LoVo (cell line): ENCODE measurements around the gene PNPO.
"Not testable (repeated sequence)": the region's sequence is repeated elsewhere in the genome, so short reads cannot be mapped to it uniquely, and the experiment has no call there.

Experiments
- DNase-seq: peaks from one replicate; pipeline ENCODE4 v3.0.0-alpha.2; 2016; ENCODE audit warnings: low spot score

The PNPO gene

GRCh38 chr17:47918006-47918405, 23.4 kb upstream of the PNPO start:
- DNase-seq, result no peak

- no peak for DNase-seq
Measured at GRCh38 chr17:47918991-47919390, 22.4 kb upstream of the PNPO start.

DNA sequence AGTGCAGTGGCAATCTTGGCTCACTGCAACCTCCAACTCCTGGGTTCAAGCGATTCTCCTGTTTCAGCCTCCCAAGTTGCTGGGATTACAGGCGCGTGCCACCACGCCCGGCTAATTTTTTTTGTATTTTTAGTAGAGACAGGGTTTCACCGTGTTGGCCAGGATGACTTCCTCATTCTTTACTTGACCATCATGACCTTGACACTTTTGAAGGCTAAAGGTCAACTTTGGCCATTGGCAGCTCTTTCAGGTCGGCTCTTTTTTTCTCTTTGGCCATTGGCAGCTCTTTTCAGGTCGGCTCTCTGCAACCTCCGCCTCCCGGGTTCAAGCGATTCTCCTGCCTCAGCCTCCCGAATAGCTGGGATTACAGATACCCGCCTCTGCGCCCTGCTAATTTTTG, 21.5 kb upstream of the PNPO start:
- DNase-seq, result not testable (repeated sequence)

- DNase-seq, result no peak
Measured at GRCh38 chr17:47924785-47925677, 16.3 kb upstream of the PNPO start.

DNA sequence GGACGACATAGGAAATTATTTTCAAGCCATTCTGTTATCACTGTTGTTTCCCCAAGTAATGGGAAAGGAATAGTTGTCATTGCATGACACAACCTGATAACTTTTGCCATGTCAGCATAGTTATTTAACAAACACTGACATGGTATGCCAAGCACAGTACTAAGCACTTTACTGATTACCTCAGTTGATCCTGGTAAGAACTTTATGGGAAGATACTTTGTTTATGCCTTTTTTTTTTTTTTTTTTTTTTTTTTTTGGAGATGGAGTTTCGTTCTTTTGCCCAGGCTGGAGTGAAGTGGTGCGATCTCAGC, 15.7 kb upstream of the PNPO start:
- no peak for DNase-seq

- no peak for DNase-seq
Measured at GRCh38 chr17:47927821-47928400, 13.5 kb upstream of the PNPO start.

DNA sequence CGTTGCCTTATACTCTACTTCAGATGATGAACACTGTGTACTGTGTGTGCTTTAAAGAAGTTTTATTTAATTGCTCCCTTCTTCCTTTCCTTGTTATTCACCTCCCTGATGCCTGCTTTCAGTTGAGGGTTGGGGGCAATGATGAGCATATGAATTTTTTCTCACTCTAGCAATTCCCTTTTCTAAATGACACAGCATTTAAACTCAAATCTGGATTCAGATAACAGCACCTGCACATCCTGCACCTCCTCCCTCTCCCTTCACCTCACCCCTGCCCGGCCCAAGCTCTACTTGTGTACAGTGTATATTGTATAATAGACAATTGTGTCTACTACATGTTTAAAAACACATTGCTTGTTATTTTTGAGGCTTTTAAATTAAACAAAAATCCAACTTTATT, 13.0 kb upstream of the PNPO start:
- DNase-seq, result no peak

DNA sequence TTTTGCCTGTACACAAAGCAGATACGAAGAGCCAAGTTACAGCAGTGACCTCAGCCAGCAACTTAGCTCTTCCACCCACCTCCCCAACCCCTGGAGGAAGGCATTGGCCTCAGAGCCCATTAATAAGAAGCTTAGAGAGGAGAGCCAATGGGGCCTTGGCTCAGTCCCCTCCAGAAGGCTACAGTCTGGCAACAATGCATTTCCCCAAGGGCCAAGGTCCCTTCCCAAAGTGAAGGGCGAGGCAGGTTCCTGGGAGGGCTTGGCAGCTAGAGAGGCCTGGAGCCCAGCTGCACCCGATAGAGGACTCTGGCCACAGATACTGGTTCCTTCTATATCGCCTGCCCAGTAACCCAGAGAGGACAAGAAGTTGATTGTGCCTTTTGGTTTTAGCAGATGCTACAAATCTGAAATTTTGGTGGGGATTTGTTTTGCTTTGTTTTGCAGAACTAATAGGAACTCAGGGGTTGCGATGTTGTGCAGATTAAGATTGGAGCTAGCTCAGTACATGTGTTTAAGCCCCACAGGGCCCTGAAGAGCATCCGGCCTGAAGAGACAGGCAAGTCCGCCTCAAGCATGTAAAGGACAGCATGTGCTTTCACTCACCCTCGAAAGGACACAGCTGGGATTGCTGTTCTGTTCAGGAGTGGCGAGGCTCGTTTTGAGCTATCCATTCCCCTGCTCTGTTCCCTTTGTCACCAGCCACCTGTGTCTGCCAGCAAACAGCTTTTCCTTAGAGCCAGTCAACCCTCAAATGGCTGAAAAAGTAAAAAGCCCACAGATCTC, 12.0 kb upstream of the PNPO start:
- DNase-seq, result no peak

- DNase-seq, result no peak
Measured at GRCh38 chr17:47931848-47932247, 9.5 kb upstream of the PNPO start.

DNA sequence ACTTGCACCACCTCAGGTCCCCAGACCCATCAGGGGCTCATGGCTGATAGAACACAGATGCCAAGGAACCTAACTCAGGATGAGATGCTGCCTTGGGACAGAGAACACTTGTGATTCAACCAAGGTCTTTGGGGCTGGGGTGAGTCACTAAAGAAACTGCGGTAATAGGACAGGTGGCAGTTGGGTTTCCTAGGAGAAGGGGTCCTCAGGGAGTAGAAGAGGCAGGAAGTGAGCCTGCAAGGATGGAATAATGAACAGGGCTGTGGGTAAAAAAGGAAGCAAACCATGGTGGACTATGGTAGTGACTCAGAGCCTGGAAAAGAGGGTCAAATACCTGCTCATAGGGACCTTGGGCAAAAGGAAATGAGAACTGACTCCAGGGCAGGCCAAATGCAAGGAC, 6.5 kb upstream of the PNPO start:
- no peak for DNase-seq

DNA sequence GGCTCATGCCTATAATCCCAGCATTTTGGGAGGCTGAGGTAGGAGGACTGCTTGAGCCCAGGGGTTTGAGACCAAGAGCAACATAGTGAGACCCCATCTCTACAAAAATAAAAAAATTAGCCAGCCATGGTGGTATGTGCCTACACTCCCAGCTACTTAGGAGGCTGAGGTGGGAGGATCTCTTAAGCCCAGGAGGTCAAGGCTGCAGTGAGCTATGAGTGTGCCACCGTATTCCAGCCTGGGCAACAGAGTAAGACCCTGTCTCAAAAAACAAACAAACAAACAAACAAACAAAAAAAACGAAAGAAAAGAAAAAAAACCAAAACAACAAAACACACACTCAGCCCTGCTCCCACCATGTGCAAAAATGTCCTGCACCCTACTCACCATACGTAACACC, 5.9 kb upstream of the PNPO start:
- DNase-seq, result not testable (repeated sequence)

GRCh38 chr17:47935961-47936360, 5.4 kb upstream of the PNPO start:
- peak; percentile 98 for DNase-seq

GRCh38 chr17:47937941-47938340, 3.4 kb upstream of the PNPO start:
- DNase-seq, result no peak

DNA sequence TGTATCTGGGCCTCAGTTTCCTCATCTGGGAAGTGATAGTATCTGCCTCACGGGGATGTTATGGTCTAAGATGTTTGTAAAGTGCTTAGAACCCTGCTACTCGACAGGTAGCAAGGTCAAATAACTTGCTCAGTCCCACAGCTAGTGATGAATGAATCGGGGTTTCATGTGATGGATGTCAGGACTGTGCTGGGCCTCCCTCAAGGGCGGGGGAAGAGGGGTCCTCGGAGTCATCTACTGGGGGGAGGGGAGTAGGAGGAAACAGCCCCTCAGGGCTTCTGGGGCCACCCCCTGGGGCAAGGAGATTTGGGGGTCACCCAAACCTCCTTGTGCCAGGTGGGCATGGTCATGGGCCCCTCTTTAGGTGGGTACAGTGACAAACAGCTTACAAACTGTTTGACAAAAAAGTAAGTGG, 732 bp downstream of the PNPO start:
- no peak for DNase-seq

DNA sequence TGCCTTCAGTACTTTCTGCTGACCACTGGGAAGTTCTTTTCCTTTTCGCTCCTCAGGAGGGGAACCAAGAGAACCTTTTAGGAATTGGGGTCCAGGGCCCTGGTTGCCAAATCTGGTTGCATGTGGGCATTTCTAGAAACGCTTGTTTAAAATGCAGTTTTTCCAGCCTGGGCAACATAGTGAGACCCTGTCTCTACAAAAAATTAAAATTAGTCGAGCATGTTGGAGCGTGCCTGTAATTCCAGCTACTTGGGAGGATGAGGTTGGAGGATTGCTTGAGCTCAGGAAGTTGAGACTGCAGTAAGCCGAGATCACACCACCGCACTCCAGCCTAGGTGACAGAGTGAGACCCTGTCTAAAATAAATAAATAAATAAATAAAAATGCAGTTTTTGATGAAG, 1.2 kb downstream of the PNPO start:
- no peak for DNase-seq

DNA sequence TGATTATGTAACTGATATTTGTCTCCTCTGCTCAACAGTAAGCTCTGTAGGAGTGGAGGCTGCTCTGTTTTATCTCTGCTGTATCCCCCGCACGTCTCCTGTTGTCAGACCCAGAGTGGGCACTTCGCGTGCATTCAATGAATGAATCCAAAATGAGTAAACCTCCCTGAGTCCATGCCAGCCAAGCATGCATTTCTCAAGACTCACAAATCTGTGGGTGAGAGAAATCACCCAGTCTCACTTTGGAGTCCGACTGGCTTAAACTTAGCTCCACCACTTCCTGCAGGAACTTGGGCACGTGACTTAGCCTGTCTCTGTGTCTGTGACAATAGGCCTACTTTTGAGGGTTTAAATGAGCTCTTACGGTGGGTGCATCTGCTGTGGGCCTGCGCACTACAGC, 3.7 kb downstream of the PNPO start:
- DNase-seq, result no peak

GRCh38 chr17:47945529-47946508, 4.4 kb downstream of the PNPO start:
- no peak for DNase-seq

- no peak for DNase-seq
Measured at GRCh38 chr17:47946516-47946915, 5.1 kb downstream of the PNPO start.

GRCh38 chr17:47946929-47947397, 5.6 kb downstream of the PNPO start:
- DNase-seq, result peak; percentile 87

DNA sequence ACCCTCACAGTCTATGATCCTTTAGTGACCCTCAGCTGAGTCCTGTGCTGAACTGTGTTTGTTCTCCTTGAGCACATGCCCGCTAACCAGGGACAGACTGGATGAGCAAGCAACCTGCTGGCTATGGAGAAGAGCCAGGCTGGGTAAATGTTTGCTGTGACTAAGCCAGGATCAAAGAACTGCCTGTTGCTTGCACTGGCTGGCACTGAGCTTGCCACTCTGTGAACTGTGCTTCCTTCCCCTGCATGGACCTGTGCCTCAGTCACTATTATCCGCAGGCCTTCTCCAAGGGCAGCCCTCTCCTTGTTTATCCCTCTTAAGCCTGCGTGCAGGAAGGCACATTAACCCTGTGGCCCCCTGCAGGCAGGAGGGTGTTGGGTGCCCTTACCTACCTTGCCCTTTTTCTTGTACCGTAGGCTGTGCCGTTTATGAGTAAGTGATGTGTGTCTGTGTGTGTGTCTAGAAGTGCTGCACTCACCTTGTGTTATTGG, 7.4 kb downstream of the PNPO start:
- no peak for DNase-seq

- DNase-seq, result peak; percentile 80
Measured at GRCh38 chr17:47949197-47949759, 7.9 kb downstream of the PNPO start.
